Tibial nerve (tissue), 4 donors: ENCODE data around the gene RNF44. TPM values are rescaled to one million over a fixed set of nuclear protein-coding genes. Genes with fewer than 3 reads are reported as not detected.
"Not testable (repeated sequence)": the region's sequence is repeated elsewhere in the genome, so short reads cannot be mapped to it uniquely, and the experiment has no call there.

Source experiments
- DNase-seq, 2 donors: peaks; one replicate each; pipeline ENCODE4 v3.0.0-alpha.2; 2019; ENCODE audit warnings: low spot score in 2 of 2
- H3K27ac ChIP-seq, 4 donors: fragments of 200-600 bp; sonication (generic) in 3 of 4; one replicate each; pipeline ENCODE4 v1.5.1; 2017 to 2019; ENCODE audit warnings: mild to moderate bottlenecking in 1 of 4
- H3K27me3 ChIP-seq, 2 donors: fragments of 200-600 bp; sonication (generic) in 1 of 2; one replicate each; pipeline versions ENCODE4 v1.5.1 to v1.6.0; 2017 to 2019
- H3K36me3 ChIP-seq, 3 donors: fragments of 200-600 bp; sonication (generic); one replicate each; pipeline ENCODE4 v1.5.1; 2018 to 2019
- H3K4me1 ChIP-seq, 4 donors: fragments of 200-600 bp; sonication (generic) in 3 of 4; one replicate each; pipeline ENCODE4 v1.5.1; 2017 to 2019
- H3K4me3 ChIP-seq, 4 donors: fragments of 200-600 bp; sonication (generic) in 3 of 4; one replicate each; pipeline ENCODE4 v1.5.1; 2017 to 2019; ENCODE audit warnings: mild to moderate bottlenecking in 1 of 4, moderate library complexity in 1 of 4
- H3K9me3 ChIP-seq, 4 donors: fragments of 200-600 bp; sonication (generic) in 3 of 4; one replicate each; pipeline ENCODE4 v1.5.1; 2017 to 2019
- EP300 ChIP-seq, 2 donors: sonication (generic); formaldehyde crosslinking; IDR thresholded peaks; one replicate each; pipeline ENCODE4 v1.6.1; 2017; ENCODE audit warnings: antibody characterized with exemption in 2 of 2, mild to moderate bottlenecking in 1 of 2
- POLR2A ChIP-seq, 2 donors: fragments of 450-650 bp; IDR thresholded peaks; one replicate each; pipeline ENCODE4 v1.6.1; 2017; ENCODE audit warnings: antibody characterized with exemption in 2 of 2, mild to moderate bottlenecking in 2 of 2, moderate library complexity in 2 of 2
- WGBS, 2 donors: methylation state at CpG; one replicate each; pipeline ENCODE4 v1.1.5; 2018; 5-methylcytosine and 5-hydroxymethylcytosine counted together
- total RNA-seq, 4 donors: library from RNA; depleted of rRNA; stranded (reverse); fragments of >200 nt; gene quantifications; one replicate each; pipeline ENCODE4 v1.1.0, GENCODE V29; 2016
- TF ChIP-seq, protein P1 (sequence below), 5 experiments: fragments of 200-600 bp in 3 of 5; fragments of 450-650 bp in 2 of 5; sonication (generic) in 3 of 5; IDR thresholded peaks; one replicate each; pipeline ENCODE4 v1.5.1; 2016 to 2019; ENCODE audit warnings: antibody characterized with exemption in 5 of 5, mild to moderate bottlenecking in 3 of 5, moderate library complexity in 2 of 5

Gene RNF44
- total RNA-seq, 4 donors from 2014 or later = 11.1 to 28.5 (median 21.8) TPM

DNA sequence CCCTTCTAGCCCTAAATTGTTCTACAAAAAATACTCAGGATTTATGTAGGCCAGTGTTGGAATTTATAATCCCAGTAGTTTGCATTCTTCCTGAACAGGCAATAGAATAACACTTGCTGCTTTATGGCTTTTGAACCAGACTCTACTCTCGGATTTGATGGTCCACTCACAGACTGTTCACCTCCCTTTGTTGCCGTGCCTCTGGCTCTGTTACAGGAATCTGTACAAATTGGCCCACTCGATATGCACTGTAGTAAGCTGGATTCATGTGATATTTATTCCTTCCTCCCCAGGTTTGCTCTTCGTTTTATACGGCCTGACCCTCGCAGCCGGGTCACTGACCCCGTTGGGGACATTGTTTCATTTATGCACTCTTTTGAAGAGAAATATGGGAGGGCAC is 45.3 kb downstream of the RNF44 start:
- no peaks in the 10 kb centered on the region for H3K9me3 ChIP-seq
- no peaks in the 10 kb centered on the region for H3K27me3 ChIP-seq
- TF ChIP-seq, protein P1, sequence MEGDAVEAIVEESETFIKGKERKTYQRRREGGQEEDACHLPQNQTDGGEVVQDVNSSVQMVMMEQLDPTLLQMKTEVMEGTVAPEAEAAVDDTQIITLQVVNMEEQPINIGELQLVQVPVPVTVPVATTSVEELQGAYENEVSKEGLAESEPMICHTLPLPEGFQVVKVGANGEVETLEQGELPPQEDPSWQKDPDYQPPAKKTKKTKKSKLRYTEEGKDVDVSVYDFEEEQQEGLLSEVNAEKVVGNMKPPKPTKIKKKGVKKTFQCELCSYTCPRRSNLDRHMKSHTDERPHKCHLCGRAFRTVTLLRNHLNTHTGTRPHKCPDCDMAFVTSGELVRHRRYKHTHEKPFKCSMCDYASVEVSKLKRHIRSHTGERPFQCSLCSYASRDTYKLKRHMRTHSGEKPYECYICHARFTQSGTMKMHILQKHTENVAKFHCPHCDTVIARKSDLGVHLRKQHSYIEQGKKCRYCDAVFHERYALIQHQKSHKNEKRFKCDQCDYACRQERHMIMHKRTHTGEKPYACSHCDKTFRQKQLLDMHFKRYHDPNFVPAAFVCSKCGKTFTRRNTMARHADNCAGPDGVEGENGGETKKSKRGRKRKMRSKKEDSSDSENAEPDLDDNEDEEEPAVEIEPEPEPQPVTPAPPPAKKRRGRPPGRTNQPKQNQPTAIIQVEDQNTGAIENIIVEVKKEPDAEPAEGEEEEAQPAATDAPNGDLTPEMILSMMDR (IDR thresholded peaks at IDR 0.05) = no peak
- TF ChIP-seq POLR2A (IDR thresholded peaks at IDR 0.05) = no peak
- TF ChIP-seq EP300 (IDR thresholded peaks at IDR 0.05) = no peak
- DNase-seq = no peak
- H3K4me1 ChIP-seq = peaks cover 0 to 12% (median 0%) of the 10 kb centered on the region in 4 donors
- peaks cover 0 to 94% (median 47%) of the 10 kb centered on the region in 3 donors for H3K36me3 ChIP-seq
- WGBS, 2 donors = 69 to 71% methylated on average over 8 of the region's 8 CpGs
- H3K27ac ChIP-seq = no peak overlapping the region
- no peak overlapping the region for H3K4me3 ChIP-seq

DNA sequence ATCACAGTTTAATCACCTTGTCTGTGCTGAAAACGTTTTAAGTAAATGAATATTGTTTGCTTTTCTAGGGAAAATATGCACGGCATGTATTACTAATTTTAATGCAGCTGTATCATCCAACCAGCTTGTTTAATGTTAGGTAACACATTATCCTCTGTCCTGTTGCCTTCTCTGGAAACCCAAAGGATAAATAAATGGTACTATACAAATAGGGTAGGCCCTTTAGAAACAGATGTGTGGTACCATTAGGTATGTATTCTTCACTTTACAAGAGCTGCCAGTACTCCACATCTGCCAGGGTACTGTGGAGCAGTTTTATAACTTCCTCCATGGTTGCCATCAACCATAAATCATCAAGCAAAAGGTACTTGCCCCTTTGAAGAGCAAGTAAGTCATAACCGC is 46.1 kb downstream of the RNF44 start:
- H3K4me1 ChIP-seq = peaks cover 0 to 12% (median 0%) of the 10 kb centered on the region in 4 donors
- DNase-seq = no peak
- H3K27ac ChIP-seq = no peak overlapping the region
- H3K9me3 ChIP-seq = no peaks in the 10 kb centered on the region
- no peaks in the 10 kb centered on the region for H3K27me3 ChIP-seq
- no peak overlapping the region for H3K4me3 ChIP-seq
- TF ChIP-seq POLR2A (IDR thresholded peaks at IDR 0.05) (no peak), EP300 (IDR thresholded peaks at IDR 0.05) (no peak)
- TF ChIP-seq, protein P1 (IDR thresholded peaks at IDR 0.05) = no peak
- peaks cover 0 to 94% (median 41%) of the 10 kb centered on the region in 3 donors for H3K36me3 ChIP-seq
- WGBS, 2 donors = 63 to 65% methylated on average over 3 of the region's 3 CpGs

DNA sequence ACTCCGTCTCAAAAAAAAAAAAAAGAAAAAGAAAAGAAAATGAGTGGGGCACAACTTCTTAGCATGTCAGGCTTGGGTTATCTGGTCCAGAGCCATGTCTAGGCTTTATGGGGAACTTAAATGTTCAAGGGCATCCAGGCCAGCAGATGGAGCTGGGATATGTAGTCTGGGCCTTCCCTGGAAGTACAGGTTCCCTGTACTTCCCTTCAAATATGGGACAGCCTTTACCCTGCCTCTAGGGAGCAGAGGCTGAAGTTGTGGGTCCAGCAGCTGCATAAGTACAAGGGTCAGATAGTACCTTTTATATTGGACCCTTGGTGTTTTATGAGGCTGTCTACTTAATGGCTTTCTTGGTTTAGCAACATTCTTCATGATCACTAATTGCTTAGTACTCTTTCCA is 46.9 kb downstream of the RNF44 start:
- Histone ChIP-seq H3K4me1 (peaks cover 0 to 12% (median 0%) of the 10 kb centered on the region in 4 donors), H3K27ac (no peak overlapping the region), H3K9me3 (no peaks in the 10 kb centered on the region), H3K27me3 (no peaks in the 10 kb centered on the region), H3K4me3 (no peak overlapping the region), H3K36me3 (peaks cover 0 to 91% (median 34%) of the 10 kb centered on the region in 3 donors)
- DNase-seq = no peak
- TF ChIP-seq EP300 (IDR thresholded peaks at IDR 0.05) (no peak), POLR2A (IDR thresholded peaks at IDR 0.05) (no peak)
- TF ChIP-seq, protein P1 (IDR thresholded peaks at IDR 0.05) = no peak
- 92 to 100% methylated on average over 1 of the region's 1 CpG for WGBS, 2 donors

DNA sequence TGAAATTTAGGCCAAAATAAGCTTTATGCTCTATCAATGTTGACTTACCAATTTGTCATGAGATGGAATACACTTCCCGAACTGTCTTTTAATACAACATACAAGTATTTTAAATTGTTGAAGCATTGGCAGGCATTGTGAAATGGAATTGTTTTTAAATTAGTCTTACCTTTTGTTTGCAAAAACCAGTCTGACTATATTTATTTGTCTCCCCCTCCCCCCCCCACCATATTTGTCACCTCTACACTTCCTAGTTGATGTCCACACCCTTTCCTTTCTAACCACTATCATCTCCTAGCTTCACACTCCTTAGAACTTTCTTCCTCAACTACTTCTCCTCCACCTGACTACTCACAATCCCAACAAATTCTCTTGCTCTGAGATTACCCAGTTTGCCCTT is 48.1 kb downstream of the RNF44 start:
- no peak for DNase-seq
- no peaks in the 10 kb centered on the region for H3K9me3 ChIP-seq
- 89 to 97% methylated on average over 1 of the region's 1 CpG for WGBS, 2 donors
- H3K36me3 ChIP-seq = peaks cover 0 to 79% (median 25%) of the 10 kb centered on the region in 3 donors
- no peak overlapping the region for H3K4me3 ChIP-seq
- peaks cover 0 to 21% (median 0%) of the 10 kb centered on the region in 4 donors for H3K4me1 ChIP-seq
- no peak for TF ChIP-seq EP300 (IDR thresholded peaks at IDR 0.05)
- TF ChIP-seq, protein P1 (IDR thresholded peaks at IDR 0.05) = no peak
- TF ChIP-seq POLR2A (IDR thresholded peaks at IDR 0.05) = no peak
- no peaks in the 10 kb centered on the region for H3K27me3 ChIP-seq
- no peak overlapping the region for H3K27ac ChIP-seq

DNA sequence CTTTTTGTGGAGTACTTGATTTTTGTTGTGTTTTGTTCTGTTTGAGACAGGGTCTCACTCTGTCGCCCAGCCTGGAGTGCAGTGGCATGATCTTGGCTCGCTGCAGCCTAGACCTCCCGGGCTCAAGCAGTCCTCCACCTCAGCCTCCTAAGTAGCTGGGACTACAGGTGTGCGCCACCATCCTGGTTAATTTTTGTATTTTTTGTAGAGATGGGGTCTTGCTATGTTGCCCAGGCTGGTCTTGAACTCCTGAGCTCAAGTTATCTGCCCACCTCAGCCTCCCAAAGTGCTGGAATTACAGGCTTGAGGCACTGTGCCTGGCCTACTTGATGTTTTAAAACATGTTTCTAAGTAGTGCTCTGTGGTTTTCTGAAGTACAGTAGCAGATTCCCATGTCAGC is 50.0 kb downstream of the RNF44 start:
- not testable (repeated sequence) for H3K4me3 ChIP-seq, H3K27ac ChIP-seq, H3K27me3 ChIP-seq, H3K9me3 ChIP-seq, DNase-seq
- peaks cover 0 to 21% (median 0%) of the 10 kb centered on the region in 4 donors for H3K4me1 ChIP-seq
- H3K36me3 ChIP-seq = peaks cover 0 to 65% (median 7%) of the 10 kb centered on the region in 3 donors
- WGBS, 2 donors = 97 to 100% methylated on average over 4 of the region's 4 CpGs
